ENCODE data around the gene TRIML2. TPM values are rescaled to one million over a fixed set of nuclear protein-coding genes. Genes with fewer than 3 reads are reported as not detected.

The TRIML2 gene
- polyA plus RNA-seq, 1 of the 3 experiments (the other 2 are of a cell fraction), result not detected

DNA sequence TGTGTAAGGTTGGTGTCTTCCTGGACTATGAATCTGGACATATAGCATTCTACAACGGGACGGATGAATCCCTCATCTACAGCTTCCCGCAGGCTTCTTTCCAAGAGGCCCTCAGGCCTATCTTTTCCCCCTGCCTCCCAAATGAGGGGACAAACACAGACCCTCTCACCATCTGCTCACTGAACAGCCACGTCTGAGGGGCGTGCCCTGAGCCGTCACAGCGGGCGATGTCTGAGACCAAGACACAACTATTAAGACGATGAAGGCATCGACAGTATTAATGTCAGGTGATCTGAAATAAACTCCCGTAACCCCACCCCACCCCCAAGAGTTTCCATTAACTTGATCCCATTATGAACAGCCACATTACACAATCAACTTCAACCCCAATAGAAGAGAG, 37.8 kb upstream of the TRIML2 start (continued):
- TF ChIP-seq EP300 (IDR thresholded peaks at IDR 0.05; ENCODE audit: borderline replicate concordance in 1 of 2, low read depth in 1 of 2, low read length in 1 of 2), result no peak
- TF ChIP-seq, protein P1, sequence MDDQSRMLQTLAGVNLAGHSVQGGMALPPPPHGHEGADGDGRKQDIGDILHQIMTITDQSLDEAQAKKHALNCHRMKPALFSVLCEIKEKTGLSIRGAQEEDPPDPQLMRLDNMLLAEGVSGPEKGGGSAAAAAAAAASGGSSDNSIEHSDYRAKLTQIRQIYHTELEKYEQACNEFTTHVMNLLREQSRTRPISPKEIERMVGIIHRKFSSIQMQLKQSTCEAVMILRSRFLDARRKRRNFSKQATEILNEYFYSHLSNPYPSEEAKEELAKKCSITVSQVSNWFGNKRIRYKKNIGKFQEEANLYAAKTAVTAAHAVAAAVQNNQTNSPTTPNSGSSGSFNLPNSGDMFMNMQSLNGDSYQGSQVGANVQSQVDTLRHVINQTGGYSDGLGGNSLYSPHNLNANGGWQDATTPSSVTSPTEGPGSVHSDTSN (IDR thresholded peaks at IDR 0.05), result no peak
- no peak for TF ChIP-seq TAF1 (IDR thresholded peaks at IDR 0.05; ENCODE audit: borderline replicate concordance, low read depth, low read length)
- TF ChIP-seq NRF1 (IDR thresholded peaks at IDR 0.05; ENCODE audit: low read depth, low read length), result no peak
- no peak for TF ChIP-seq CHD2 (IDR thresholded peaks at IDR 0.05; ENCODE audit: low read length, partially characterized antibody)
- no peak for TF ChIP-seq EZH2phosphoT487 (IDR thresholded peaks at IDR 0.05; ENCODE audit: borderline replicate concordance, low read depth)

DNA sequence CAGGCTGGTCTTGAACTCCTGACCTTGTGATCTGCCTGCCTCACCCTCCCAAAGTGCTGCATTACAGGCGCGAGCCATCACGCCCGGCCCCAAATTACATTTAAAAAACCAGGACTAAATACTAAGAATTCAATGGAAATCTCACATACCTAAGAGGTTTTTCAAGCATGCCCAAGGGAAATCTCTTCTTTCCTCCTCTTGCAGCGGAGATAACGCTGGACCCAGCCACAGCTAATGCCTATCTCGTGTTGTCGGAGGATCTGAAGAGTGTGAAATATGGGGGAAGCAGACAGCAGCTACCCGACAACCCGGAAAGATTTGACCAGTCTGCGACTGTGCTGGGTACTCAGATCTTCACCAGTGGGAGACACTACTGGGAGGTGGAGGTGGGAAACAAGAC, 37.2 kb upstream of the TRIML2 start:
- Histone ChIP-seq H3K4me2 (no peak overlapping the region), H3K79me2 (ENCODE audit: insufficient read depth) (no peaks in the 10 kb centered on the region), H3K9me3 (no peaks in the 10 kb centered on the region), H3K4me1 (ENCODE audit: control insufficient read depth in 1 of 2, insufficient read depth in 2 of 2, low read depth in 1 of 2, low read length in 1 of 2) (no peaks in the 10 kb centered on the region), H3K9me2 (no peaks in the 10 kb centered on the region), H3F3A (replicated peaks; ENCODE audit: insufficient read depth) (no peaks in the 10 kb centered on the region), H2AFZ (ENCODE audit: low read depth) (no peak overlapping the region), H3K4me3 (ENCODE audit: low read depth in 2 of 2, low read length in 1 of 2) (no peak overlapping the region), H3K27ac (ENCODE audit: low read depth in 2 of 2, low read length in 1 of 2) (no peak overlapping the region), H4K20me1 (ENCODE audit: insufficient read depth) (no peaks in the 10 kb centered on the region), H3K9ac (no peak overlapping the region), H3K36me3 (replicated peaks in 1 of 2; ENCODE audit: control insufficient read depth in 1 of 2, insufficient read depth in 2 of 2, low read length in 1 of 2) (no peaks in the 10 kb centered on the region), H3K27me3 (ENCODE audit: insufficient read depth) (no peaks in the 10 kb centered on the region)
- 69% methylated on average over 11 of the region's 11 CpGs for WGBS (ENCODE audit: low lambda C conversion rate)
- no peak for DNase-seq
- ChIA-PET CTCF (no interaction called here), POLR2A (no interaction called here)
- TF ChIP-seq FOSL2 (IDR thresholded peaks at IDR 0.05; ENCODE audit: borderline replicate concordance, low read depth) (no peak), POLR2AphosphoS5 (IDR thresholded peaks at IDR 0.05; ENCODE audit: low read depth, low read length) (no peak)
- TF ChIP-seq, protein P2, sequence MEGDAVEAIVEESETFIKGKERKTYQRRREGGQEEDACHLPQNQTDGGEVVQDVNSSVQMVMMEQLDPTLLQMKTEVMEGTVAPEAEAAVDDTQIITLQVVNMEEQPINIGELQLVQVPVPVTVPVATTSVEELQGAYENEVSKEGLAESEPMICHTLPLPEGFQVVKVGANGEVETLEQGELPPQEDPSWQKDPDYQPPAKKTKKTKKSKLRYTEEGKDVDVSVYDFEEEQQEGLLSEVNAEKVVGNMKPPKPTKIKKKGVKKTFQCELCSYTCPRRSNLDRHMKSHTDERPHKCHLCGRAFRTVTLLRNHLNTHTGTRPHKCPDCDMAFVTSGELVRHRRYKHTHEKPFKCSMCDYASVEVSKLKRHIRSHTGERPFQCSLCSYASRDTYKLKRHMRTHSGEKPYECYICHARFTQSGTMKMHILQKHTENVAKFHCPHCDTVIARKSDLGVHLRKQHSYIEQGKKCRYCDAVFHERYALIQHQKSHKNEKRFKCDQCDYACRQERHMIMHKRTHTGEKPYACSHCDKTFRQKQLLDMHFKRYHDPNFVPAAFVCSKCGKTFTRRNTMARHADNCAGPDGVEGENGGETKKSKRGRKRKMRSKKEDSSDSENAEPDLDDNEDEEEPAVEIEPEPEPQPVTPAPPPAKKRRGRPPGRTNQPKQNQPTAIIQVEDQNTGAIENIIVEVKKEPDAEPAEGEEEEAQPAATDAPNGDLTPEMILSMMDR (IDR thresholded peaks at IDR 0.05), result no peak

DNA sequence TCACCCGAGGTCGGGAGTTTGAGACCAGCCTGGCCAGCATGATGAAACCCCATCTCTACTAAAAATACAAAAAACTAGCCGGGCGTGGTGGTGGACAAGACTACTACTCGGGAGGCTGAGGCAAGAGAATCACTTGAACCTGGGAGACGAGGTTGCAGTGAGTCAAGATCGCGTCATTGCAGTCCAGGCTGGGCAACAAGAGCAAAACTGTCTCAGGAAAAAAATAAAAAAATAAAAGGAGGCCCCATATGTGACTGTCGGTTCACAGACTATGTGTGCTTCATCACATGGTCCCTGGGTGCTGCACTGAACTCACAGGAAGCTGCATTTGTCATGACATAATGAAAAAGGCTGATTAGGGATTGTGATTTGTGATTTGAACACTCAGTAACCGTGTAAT, 36.2 kb upstream of the TRIML2 start:
- no peaks in the 10 kb centered on the region for H3K79me2 ChIP-seq (ENCODE audit: insufficient read depth)
- no peaks in the 10 kb centered on the region for H3K36me3 ChIP-seq (replicated peaks in 1 of 2; ENCODE audit: control insufficient read depth in 1 of 2, insufficient read depth in 2 of 2, low read length in 1 of 2)
- POLR2A ChIA-PET, result no interaction called here
- no peak for DNase-seq
- H3K9me3 ChIP-seq, result no peaks in the 10 kb centered on the region
- H3K9me2 ChIP-seq, result no peaks in the 10 kb centered on the region
- 41% methylated on average over 10 of the region's 10 CpGs for WGBS (ENCODE audit: low lambda C conversion rate)
- no peak overlapping the region for H3K27ac ChIP-seq (ENCODE audit: low read depth in 2 of 2, low read length in 1 of 2)
- no peak overlapping the region for H3K4me3 ChIP-seq (ENCODE audit: low read depth in 2 of 2, low read length in 1 of 2)
- H3F3A ChIP-seq (replicated peaks; ENCODE audit: insufficient read depth), result no peaks in the 10 kb centered on the region
- CTCF ChIA-PET, result interaction anchor here (0.7 kb wide), 1 partner anchor 307 kb away, joined by 3 read pairs; no protein-coding TSS in a partner anchor
- H3K4me1 ChIP-seq (ENCODE audit: control insufficient read depth in 1 of 2, insufficient read depth in 2 of 2, low read depth in 1 of 2, low read length in 1 of 2), result no peaks in the 10 kb centered on the region
- H3K9ac ChIP-seq, result no peak overlapping the region
- no peak overlapping the region for H3K4me2 ChIP-seq
- TF ChIP-seq FOSL2 (IDR thresholded peaks at IDR 0.05; ENCODE audit: borderline replicate concordance, low read depth), result no peak
- no peak for TF ChIP-seq POLR2AphosphoS5 (IDR thresholded peaks at IDR 0.05; ENCODE audit: low read depth, low read length)
- TF ChIP-seq EZH2phosphoT487 (IDR thresholded peaks at IDR 0.05; ENCODE audit: borderline replicate concordance, low read depth), result no peak
- TF ChIP-seq YY1 (IDR thresholded peaks at IDR 0.05; ENCODE audit: low read depth), result no peak
- TF ChIP-seq, protein P3, sequence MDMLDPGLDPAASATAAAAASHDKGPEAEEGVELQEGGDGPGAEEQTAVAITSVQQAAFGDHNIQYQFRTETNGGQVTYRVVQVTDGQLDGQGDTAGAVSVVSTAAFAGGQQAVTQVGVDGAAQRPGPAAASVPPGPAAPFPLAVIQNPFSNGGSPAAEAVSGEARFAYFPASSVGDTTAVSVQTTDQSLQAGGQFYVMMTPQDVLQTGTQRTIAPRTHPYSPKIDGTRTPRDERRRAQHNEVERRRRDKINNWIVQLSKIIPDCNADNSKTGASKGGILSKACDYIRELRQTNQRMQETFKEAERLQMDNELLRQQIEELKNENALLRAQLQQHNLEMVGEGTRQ (IDR thresholded peaks at IDR 0.05; ENCODE audit: borderline replicate concordance, low read depth, low read length), result no peak
- H3K27me3 ChIP-seq (ENCODE audit: insufficient read depth), result no peaks in the 10 kb centered on the region
- no peaks in the 10 kb centered on the region for H4K20me1 ChIP-seq (ENCODE audit: insufficient read depth)
- no peak overlapping the region for H2AFZ ChIP-seq (ENCODE audit: low read depth)
